ENCODE measurements around the gene CDC42BPB.

DNA sequence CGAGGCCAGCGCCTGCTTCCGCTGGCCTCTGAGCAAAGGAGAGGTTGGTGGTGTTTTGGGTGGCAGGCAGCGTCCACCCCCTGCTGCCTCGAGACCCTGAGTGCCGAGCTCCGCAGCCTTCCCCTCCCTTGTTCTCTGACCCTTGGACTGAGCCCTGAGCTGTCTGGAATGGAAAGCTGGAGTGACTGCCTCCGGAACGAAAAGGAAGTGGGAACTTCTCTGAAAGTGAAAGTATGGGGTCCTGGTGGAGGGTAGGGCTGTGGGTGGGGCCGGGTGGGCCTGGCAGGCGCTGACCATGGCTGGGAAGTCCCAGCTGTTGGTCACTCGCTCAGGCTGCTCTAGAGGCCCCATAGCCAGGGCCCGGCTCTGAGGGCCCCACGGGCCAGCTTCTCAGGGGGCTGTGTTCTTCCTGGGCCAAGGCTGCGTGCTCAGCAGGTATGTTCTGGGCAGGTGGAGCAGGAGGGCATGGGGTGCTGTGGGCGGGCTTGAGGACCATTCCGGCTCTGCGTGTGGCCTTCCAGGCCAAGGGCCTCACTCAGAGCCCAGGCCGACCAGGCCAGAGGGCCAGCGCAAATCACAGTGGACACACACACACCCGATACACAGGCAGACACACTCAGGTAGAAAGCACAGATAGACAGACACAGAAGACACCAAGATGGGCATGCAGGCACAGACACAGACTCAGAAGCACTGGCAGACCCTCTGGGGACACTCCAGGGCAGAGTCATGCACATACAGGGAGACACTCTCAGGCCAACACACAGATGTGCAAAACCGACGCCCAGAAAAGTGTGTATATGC is 37.3 kb upstream of the CDC42BPB start, which contains the start of gene EXOC3L4:
- TF ChIP-seq ZBTB21 (CRISPR knock-in tag; IDR thresholded peaks at IDR 0.05; ENCODE audit: borderline replicate concordance), result no peak
- TF ChIP-seq JUN (CRISPR knock-in tag; IDR thresholded peaks at IDR 0.05), result no peak

Measured in WTC11 (cell line).